SK-N-SH treated with all-trans-retinoic acid at 6 μM for 48 hours (cell line): ENCODE data around the gene DGUOK.
"Not testable (repeated sequence)": the region's sequence is repeated elsewhere in the genome, so short reads cannot be mapped to it uniquely, and the experiment has no call there.

Experiments used
- ATAC-seq: fragments of 200-7000 bp; cut with Tn5 transposase; 3 replicates; pipeline ENCODE4 v1.9.1; 2020; ENCODE audit warnings: mild to moderate bottlenecking, moderate library complexity
- ARNTL ChIP-seq: fragments of 450-650 bp; formaldehyde crosslinking; IDR thresholded peaks from 2 replicates; pipeline ENCODE4 v1.5.0; 2020; ENCODE audit warnings: low read depth, mild to moderate bottlenecking, moderate library complexity, borderline replicate concordance
- BACH2 ChIP-seq: fragments of 250-450 bp; sonication (Bioruptor Pico); IDR thresholded peaks from 2 replicates; pipeline ENCODE4 v1.9.0; 2021; ENCODE audit warnings: mild to moderate bottlenecking, borderline replicate concordance
- ESRRG ChIP-seq: fragments of 250-450 bp; sonication (Bioruptor Pico); IDR thresholded peaks from 2 replicates; pipeline ENCODE4 v1.6.1; 2021; ENCODE audit warnings: mild to moderate bottlenecking
- GLIS3 ChIP-seq: fragments of 250-450 bp; sonication (Bioruptor Pico); IDR thresholded peaks from 2 replicates; pipeline ENCODE4 v1.5.0; 2020; ENCODE audit warnings: mild to moderate bottlenecking, moderate library complexity
- ISL1 ChIP-seq: fragments of 250-450 bp; sonication (Bioruptor Pico); IDR thresholded peaks from 2 replicates; pipeline ENCODE4 v2.1.2; 2022; ENCODE audit warnings: mild to moderate bottlenecking, moderate library complexity
- OSR1 ChIP-seq: fragments of 250-450 bp; sonication (Bioruptor Pico); IDR thresholded peaks from 2 replicates; pipeline ENCODE4 v1.8.0; 2022; ENCODE audit warnings: moderate library complexity, mild to moderate bottlenecking, inconsistent platforms
- PATZ1 ChIP-seq: fragments of 250-450 bp; sonication (Bioruptor Pico); IDR thresholded peaks from 2 replicates; pipeline ENCODE4 v1.8.0; 2020; ENCODE audit warnings: mild to moderate bottlenecking, moderate library complexity, borderline replicate concordance
- RARB ChIP-seq: fragments of 250-450 bp; sonication (Bioruptor Pico); IDR thresholded peaks from 2 replicates; pipeline ENCODE4 v1.8.0; 2021; ENCODE audit warnings: mild to moderate bottlenecking, moderate library complexity
- SNAI2 ChIP-seq: fragments of 250-450 bp; sonication (Bioruptor Pico); IDR thresholded peaks from 2 replicates; pipeline ENCODE4 v1.5.0; 2020; ENCODE audit warnings: mild to moderate bottlenecking, moderate library complexity
- TCF4 ChIP-seq: fragments of 250-450 bp; sonication (Bioruptor Pico); IDR thresholded peaks from 2 replicates; pipeline ENCODE4 v1.8.0; 2021; ENCODE audit warnings: mild to moderate bottlenecking, moderate library complexity, borderline replicate concordance
- TOX ChIP-seq: fragments of 250-450 bp; sonication (Bioruptor Pico); IDR thresholded peaks from 2 replicates; pipeline ENCODE4 v1.8.0; 2021; ENCODE audit warnings: mild to moderate bottlenecking, moderate library complexity, borderline replicate concordance
- ZC3H10 ChIP-seq: fragments of 250-450 bp; sonication (Bioruptor Pico); IDR thresholded peaks from 2 replicates; pipeline ENCODE4 v1.5.1; 2021; ENCODE audit warnings: mild to moderate bottlenecking, moderate library complexity
- ZFP3 ChIP-seq: fragments of 250-450 bp; sonication (Bioruptor Pico); IDR thresholded peaks from 2 replicates; pipeline ENCODE4 v1.5.0; 2020; ENCODE audit warnings: mild to moderate bottlenecking, moderate library complexity
- ZNF70 ChIP-seq: fragments of 450-650 bp; formaldehyde crosslinking; IDR thresholded peaks from 2 replicates; pipeline ENCODE4 v1.5.0; 2020; ENCODE audit warnings: mild to moderate bottlenecking, moderate library complexity
- TF ChIP-seq, protein P1 (sequence below): fragments of 250-450 bp; sonication (Bioruptor Pico); IDR thresholded peaks from 2 replicates; pipeline ENCODE4 v1.8.0; 2021; ENCODE audit warnings: low read depth, mild to moderate bottlenecking, moderate library complexity, borderline replicate concordance
- TF ChIP-seq, protein P2 (sequence below): fragments of 250-450 bp; sonication (Bioruptor Pico); IDR thresholded peaks from 2 replicates; pipeline ENCODE4 v1.5.0; 2020; ENCODE audit warnings: mild to moderate bottlenecking, moderate library complexity

Gene DGUOK

DNA sequence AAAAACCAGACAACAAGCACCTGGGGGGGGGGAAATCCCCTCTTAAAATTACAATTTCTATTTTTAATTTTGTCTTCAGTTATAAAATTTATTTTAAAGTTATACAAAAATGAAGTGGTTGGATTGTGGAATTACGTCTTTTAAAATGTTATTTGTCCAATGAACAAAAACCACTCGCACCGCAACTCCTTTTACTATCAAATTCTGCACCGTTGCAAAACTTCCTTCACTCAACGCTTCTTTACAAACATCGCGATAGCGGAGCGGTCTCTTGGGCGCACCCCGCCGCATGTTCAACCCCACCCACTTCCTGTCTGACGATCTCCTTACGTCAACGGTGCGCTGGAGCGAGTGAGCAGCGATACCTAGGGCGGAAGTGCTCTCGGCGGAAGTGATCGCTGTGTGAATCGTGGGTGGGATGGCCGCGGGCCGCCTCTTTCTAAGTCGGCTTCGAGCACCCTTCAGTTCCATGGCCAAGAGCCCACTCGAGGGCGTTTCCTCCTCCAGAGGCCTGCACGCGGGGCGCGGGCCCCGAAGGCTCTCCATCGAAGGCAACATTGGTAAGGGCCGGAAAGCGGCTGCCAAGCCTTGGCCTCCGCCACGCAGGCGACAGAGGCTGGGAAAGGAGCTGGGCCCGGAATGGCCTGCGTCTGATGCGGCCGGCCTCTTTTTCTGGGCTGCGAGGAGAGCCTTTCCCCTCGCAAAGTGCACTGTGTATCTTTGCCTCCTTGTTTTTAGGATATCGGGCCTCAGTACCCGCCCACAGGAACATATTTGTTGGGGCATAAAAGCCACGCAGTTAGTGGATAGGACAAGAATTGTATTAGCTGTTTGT is at the start of gene DGUOK:
TSS of gene DGUOK (plus strand) at position 388 of the 835 bp plus-strand sequence. CDS start at position 419, 31 bp downstream.
- TF ChIP-seq PATZ1 (CRISPR knock-in tag), result no peak
- TF ChIP-seq, protein P1, sequence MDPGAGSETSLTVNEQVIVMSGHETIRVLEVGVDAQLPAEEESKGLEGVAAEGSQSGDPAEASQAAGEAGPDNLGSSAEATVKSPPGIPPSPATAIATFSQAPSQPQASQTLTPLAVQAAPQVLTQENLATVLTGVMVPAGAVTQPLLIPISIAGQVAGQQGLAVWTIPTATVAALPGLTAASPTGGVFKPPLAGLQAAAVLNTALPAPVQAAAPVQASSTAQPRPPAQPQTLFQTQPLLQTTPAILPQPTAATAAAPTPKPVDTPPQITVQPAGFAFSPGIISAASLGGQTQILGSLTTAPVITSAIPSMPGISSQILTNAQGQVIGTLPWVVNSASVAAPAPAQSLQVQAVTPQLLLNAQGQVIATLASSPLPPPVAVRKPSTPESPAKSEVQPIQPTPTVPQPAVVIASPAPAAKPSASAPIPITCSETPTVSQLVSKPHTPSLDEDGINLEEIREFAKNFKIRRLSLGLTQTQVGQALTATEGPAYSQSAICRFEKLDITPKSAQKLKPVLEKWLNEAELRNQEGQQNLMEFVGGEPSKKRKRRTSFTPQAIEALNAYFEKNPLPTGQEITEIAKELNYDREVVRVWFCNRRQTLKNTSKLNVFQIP (CRISPR knock-in tag), result 0 out of 2 replicates have a peak, but pooled peaks have one; percentile 83
- 0 out of 2 replicates have a peak, but pooled peaks have one; percentile 65 for TF ChIP-seq ZFP3
- no peak for TF ChIP-seq OSR1 (CRISPR knock-in tag)
- TF ChIP-seq, protein P2, sequence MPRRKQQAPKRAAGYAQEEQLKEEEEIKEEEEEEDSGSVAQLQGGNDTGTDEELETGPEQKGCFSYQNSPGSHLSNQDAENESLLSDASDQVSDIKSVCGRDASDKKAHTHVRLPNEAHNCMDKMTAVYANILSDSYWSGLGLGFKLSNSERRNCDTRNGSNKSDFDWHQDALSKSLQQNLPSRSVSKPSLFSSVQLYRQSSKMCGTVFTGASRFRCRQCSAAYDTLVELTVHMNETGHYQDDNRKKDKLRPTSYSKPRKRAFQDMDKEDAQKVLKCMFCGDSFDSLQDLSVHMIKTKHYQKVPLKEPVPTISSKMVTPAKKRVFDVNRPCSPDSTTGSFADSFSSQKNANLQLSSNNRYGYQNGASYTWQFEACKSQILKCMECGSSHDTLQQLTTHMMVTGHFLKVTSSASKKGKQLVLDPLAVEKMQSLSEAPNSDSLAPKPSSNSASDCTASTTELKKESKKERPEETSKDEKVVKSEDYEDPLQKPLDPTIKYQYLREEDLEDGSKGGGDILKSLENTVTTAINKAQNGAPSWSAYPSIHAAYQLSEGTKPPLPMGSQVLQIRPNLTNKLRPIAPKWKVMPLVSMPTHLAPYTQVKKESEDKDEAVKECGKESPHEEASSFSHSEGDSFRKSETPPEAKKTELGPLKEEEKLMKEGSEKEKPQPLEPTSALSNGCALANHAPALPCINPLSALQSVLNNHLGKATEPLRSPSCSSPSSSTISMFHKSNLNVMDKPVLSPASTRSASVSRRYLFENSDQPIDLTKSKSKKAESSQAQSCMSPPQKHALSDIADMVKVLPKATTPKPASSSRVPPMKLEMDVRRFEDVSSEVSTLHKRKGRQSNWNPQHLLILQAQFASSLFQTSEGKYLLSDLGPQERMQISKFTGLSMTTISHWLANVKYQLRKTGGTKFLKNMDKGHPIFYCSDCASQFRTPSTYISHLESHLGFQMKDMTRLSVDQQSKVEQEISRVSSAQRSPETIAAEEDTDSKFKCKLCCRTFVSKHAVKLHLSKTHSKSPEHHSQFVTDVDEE (CRISPR knock-in tag), result 0 out of 2 replicates have a peak, but pooled peaks have one; percentile 31
- peak; percentile 99 for ATAC-seq

GRCh38 chr2:73877071-73877802 is 49.4 kb upstream of the DGUOK start:
- no peak for ATAC-seq
- TF ChIP-seq TOX (CRISPR knock-in tag) (no peak), SNAI2 (no peak), ESRRG (CRISPR knock-in tag) (no peak), GLIS3 (CRISPR knock-in tag) (no peak), TCF4 (CRISPR knock-in tag) (no peak), OSR1 (CRISPR knock-in tag) (no peak), ZNF70 (CRISPR knock-in tag) (no peak), ARNTL (CRISPR knock-in tag) (no peak), ISL1 (CRISPR knock-in tag) (no peak), BACH2 (CRISPR knock-in tag) (no peak)

GRCh38 chr2:73877984-73878383 is 48.7 kb upstream of the DGUOK start:
- not testable (repeated sequence) for ATAC-seq

DNA sequence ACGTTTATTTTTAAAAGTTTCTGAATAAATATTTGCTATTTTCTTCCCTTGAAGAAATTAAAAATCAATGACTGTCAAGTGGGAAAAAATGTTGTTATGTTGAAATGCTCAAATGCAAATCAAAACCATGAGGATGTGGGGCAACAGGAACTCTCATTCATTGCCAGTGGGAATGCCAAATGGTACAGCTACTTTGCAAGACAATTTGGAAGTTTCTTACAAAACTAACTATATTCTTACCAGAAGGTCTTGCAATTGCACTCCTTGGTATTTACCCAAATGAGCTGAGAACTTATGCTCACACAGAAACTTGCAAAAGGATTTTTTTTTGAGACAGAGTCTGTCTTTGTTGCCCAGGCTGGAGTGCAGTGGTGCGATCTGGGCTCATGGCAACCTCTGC is 41.3 kb upstream of the DGUOK start:
- no peak for TF ChIP-seq OSR1 (CRISPR knock-in tag)
- no peak for TF ChIP-seq PATZ1 (CRISPR knock-in tag)
- TF ChIP-seq, protein P2 (CRISPR knock-in tag), result no peak
- TF ChIP-seq ISL1 (CRISPR knock-in tag), result no peak
- no peak for TF ChIP-seq RARB (CRISPR knock-in tag)
- TF ChIP-seq ESRRG (CRISPR knock-in tag), result no peak
- TF ChIP-seq TOX (CRISPR knock-in tag), result no peak
- TF ChIP-seq ZC3H10 (CRISPR knock-in tag), result no peak
- ATAC-seq, result no peak
